GM12872 (cell line): Measurements from ENCODE around the gene CPNE4.
A peak's percentile ranks its signal among the peaks of the same experiment; 100 is the strongest.

Experiments
- TF ChIP-seq, protein P1 (sequence below): IDR thresholded peaks from 3 replicates; pipeline ENCODE4 v1.5.1; 2011; ENCODE audit warnings: low read depth, mild to moderate bottlenecking, low read length, moderate library complexity; ENCODE audit not compliant: insufficient read depth

CPNE4 gene

DNA sequence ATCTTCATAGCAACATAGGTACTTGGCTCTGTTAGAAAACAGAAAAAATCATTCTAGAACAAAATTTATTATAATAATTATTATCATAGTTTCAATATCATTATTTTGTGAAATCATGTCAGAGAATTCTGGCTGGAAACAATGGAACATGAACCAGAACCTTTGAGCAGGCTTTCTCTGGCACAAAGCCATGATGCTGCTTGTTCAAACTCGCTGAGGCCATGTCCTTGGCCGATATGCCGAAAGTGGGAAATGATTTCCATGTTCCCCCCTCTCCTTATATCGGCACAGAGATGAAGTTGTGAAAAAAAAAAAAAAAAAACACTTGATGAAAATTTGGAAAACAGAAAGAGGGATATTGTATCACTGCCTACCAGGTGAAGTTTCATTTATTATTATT lies 483.1 kb downstream of the CPNE4 start:
- TF ChIP-seq, protein P1, sequence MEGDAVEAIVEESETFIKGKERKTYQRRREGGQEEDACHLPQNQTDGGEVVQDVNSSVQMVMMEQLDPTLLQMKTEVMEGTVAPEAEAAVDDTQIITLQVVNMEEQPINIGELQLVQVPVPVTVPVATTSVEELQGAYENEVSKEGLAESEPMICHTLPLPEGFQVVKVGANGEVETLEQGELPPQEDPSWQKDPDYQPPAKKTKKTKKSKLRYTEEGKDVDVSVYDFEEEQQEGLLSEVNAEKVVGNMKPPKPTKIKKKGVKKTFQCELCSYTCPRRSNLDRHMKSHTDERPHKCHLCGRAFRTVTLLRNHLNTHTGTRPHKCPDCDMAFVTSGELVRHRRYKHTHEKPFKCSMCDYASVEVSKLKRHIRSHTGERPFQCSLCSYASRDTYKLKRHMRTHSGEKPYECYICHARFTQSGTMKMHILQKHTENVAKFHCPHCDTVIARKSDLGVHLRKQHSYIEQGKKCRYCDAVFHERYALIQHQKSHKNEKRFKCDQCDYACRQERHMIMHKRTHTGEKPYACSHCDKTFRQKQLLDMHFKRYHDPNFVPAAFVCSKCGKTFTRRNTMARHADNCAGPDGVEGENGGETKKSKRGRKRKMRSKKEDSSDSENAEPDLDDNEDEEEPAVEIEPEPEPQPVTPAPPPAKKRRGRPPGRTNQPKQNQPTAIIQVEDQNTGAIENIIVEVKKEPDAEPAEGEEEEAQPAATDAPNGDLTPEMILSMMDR: no peak

DNA sequence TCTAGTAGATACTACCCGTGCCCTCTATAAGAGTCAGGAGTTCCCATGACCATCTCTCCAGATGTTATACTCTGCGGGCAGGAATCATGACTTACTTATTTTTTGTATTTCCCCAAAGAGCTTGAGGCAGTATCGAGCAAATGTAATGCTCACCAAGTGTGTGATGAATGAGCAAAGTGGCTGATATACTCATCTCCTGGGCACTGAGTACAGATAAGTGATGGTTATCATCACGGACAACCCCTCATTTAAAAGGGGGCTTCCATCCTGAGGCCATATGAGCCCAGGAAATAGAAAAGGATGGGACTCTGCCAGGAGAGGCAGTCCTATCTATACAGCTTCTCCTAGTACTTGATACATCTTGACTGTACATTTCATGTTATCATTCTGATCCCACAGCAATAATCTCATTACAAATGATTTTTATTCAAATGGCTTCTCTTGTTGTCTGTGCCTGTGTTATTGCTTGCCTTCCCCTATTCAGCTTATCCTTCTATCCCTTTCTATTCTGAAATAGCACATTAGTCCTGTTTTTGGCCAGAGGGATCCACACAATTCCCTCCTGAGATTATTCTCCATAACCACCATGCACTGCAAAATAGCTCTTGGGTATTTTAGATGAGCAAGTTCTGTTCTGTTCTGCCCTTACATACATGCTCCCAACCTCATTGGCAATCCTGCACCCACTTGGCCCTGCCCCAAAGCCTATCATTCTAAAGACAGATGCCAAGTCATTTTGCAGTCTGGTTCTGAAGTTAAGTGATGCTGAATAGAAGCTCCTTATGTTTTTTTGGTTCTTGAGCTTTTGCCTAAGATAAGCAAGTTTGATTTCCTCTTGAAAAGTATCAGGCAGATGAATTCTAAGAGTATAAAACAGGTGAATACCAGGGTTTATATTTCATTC lies 484.0 kb downstream of the CPNE4 start:
- TF ChIP-seq, protein P1: no peak

DNA sequence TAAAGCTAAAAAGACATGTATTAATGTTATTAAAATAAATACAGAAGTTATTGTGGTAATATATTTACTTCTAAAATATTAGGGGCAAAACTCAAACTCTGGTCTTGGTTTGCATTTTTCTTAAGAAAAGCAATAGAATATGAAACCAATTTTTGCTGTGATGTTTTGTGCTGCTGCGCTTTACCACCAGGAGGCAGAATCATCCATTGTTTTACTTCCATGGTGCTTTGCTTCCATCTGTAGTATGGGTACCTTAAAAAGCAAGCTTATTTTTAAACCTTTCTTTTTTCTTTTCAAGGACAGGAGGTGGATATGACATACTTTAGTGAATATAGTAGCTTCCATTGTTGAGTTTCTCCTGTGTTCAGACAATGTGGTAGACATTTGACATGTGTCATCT lies 485.5 kb downstream of the CPNE4 start:
- TF ChIP-seq, protein P1: peak; percentile 73

DNA sequence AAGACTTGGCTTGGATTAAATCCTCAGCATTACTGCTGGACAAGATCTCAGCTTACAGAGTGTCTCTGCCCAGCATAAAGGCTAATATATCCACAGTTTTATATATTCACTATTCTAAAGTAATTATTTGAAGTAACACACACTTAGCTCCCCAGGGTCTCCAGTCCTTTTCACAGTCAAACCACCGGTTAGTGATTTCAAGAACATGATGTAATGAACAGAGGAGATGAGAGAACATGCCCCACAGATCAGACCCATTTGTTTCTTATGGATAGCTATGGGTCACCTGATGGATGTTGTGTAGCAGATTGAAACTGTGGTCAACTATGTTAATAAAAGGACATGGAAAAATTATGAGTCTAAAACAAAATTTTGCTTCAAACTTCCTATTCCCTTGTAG lies 487.2 kb downstream of the CPNE4 start:
- TF ChIP-seq, protein P1: no peak

DNA sequence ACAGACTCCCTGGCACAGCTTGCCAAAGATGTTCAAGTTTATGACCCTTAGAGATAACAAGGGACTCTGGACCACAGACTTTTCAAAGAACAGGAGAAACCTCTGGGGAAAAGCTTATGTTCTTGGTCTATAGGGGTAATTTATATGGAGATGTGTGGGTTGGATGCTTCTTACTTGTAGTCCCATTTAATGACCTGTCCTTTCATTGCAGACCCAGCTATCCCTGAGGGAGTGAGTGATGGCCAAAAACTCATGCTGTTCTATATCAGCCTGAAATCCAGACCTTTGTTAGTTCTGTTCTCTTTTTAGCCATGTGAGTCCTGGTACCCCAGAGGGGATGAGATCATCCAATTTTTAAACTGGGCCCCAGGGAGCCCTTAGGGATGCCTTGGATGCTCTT lies 488.4 kb downstream of the CPNE4 start:
- TF ChIP-seq, protein P1: no peak

DNA sequence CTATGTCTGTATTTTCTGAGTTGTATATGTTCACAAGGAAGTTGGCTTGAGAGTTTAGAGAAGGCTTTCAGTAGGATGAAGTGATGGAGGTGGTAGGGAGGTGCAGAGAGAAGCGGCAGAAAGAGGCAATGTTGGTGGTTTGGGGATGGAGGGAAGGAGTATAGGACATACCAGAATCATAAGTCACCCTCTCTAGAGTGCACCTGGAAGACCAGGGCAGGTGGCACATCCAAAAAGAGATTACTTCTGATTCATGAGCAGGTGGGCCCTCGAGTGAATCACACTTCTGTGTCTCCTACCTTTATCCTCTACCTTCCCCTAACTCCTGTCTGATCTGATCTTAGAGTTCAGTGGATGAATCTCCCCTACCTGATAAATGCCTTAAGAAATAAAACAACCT lies 490.3 kb downstream of the CPNE4 start:
- TF ChIP-seq, protein P1: no peak

DNA sequence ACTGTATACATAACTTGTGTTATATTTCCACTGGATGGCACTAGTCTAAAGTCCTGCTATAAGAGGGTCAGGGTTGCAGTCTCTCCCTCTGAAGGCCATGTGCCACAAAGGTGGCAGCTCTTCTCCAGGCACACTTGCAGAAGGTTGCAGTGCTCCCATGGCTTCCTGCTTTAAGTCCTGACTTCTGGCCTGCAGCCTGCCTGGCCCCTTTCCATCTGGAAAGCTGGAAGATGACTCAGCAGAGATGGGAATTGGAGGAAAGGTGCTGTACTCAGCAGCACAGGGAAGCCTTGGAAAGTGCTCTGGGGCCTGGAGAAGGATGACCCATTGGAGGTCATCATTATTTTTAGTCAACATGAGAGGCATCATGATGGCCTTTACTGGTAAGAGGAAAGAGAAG lies 491.1 kb downstream of the CPNE4 start:
- TF ChIP-seq, protein P1: no peak
